IMR-90 (cell line): Measurements from ENCODE around the gene LYRM7. TPM values are rescaled to one million over a fixed set of nuclear protein-coding genes. Genes with fewer than 3 reads are reported as not detected.

ENCODE experiments used
- ATAC-seq: fragments of 200-7000 bp; cut with Tn5 transposase; 2 replicates; pipeline ENCODE4 v1.9.1; 2020; ENCODE audit warnings: low read depth, mild to moderate bottlenecking, moderate library complexity
- BruUV-seq: library from RNA; stranded (reverse); fragments of 400-500 nt; replicated peaks from 2 replicates; lab custom pipeline; 2021; lab: Mats Ljungman, UMichigan
- CTCF ChIA-PET: fragments of 300-600 bp; formaldehyde crosslinking; extraction: SDS; loops from one replicate; lab custom pipeline; 2021; ENCODE audit warnings: antibody characterized with exemption; lab: Yijun Ruan, JAX
- POLR2A ChIA-PET: fragments of 300-600 bp; sonication (Branson Sonifier 250); formaldehyde crosslinking; loops from one replicate; lab custom pipeline; 2022; ENCODE audit warnings: antibody characterized with exemption; ENCODE audit not compliant: unreplicated experiment; lab: Charles Lee
- DNase-seq: peaks from one replicate; pipeline ENCODE4 v3.0.0; 2013
- H2AFZ ChIP-seq: replicated peaks from 2 replicates; pipeline ENCODE3; 2013; ENCODE audit warnings: low read length, mild to moderate bottlenecking; ENCODE audit not compliant: poor library complexity
- H2AK5ac ChIP-seq: 2 replicates; pipeline ENCODE4 v1.6.1; 2013; ENCODE audit warnings: low read depth, low read length, inconsistent platforms
- H2AK9ac ChIP-seq: replicated peaks from 2 replicates; pipeline ENCODE3; 2013; ENCODE audit warnings: mild to moderate bottlenecking, low read depth, low read length, moderate library complexity; ENCODE audit not compliant: poor library complexity
- H2BK120ac ChIP-seq: 2 replicates; pipeline ENCODE4 v1.6.1; 2013; ENCODE audit warnings: low read depth, low read length, inconsistent platforms
- H2BK15ac ChIP-seq: 3 replicates; pipeline ENCODE4 v1.6.1; 2013; ENCODE audit warnings: low read depth, low read length, inconsistent platforms
- H2BK20ac ChIP-seq: 2 replicates; pipeline ENCODE4 v1.6.1; 2013; ENCODE audit warnings: low read depth, mild to moderate bottlenecking, inconsistent platforms, low read length, moderate library complexity
- H2BK5ac ChIP-seq: 2 replicates; pipeline ENCODE4 v1.6.1; 2013; ENCODE audit warnings: mild to moderate bottlenecking, low read depth, low read length, inconsistent platforms; ENCODE audit not compliant: poor library complexity, severe bottlenecking
- H3K14ac ChIP-seq: replicated peaks from 2 replicates; pipeline ENCODE4 v1.6.1; 2013; ENCODE audit warnings: low read depth, low read length, inconsistent platforms
- H3K18ac ChIP-seq: 2 replicates; pipeline ENCODE4 v1.6.1; 2013; ENCODE audit warnings: low read depth, low read length, control low read depth
- H3K23ac ChIP-seq: 2 replicates; pipeline ENCODE4 v1.6.1; 2013; ENCODE audit warnings: low read depth, low read length, inconsistent platforms
- H3K27ac ChIP-seq: 2 replicates; pipeline ENCODE4 v1.5.1; 2013; ENCODE audit warnings: mild to moderate bottlenecking, control low read depth, low read length; ENCODE audit not compliant: insufficient read depth
- H3K27me3 ChIP-seq: 2 replicates; pipeline ENCODE4 v1.6.1; 2013; ENCODE audit warnings: low read length; ENCODE audit not compliant: control insufficient read depth, insufficient read depth
- H3K36me3 ChIP-seq: 2 replicates; pipeline ENCODE4 v1.6.1; 2013; ENCODE audit warnings: low read length, mixed read lengths; ENCODE audit not compliant: control insufficient read depth, insufficient read depth
- H3K4ac ChIP-seq: 2 replicates; pipeline ENCODE4 v1.6.1; 2013; ENCODE audit warnings: low read depth, low read length, inconsistent platforms
- H3K4me1 ChIP-seq: 2 replicates; pipeline ENCODE4 v1.6.1; 2013; ENCODE audit warnings: low read length, mixed read lengths; ENCODE audit not compliant: control insufficient read depth, insufficient read depth
- H3K4me2 ChIP-seq: 2 replicates; pipeline ENCODE4 v1.6.1; 2013; ENCODE audit warnings: low read depth, mild to moderate bottlenecking, control low read depth, low read length, moderate library complexity
- H3K4me3 ChIP-seq: 2 replicates; pipeline ENCODE4 v1.5.1; 2013; ENCODE audit warnings: low read depth, mild to moderate bottlenecking, control low read depth, low read length, moderate library complexity; ENCODE audit not compliant: insufficient read depth
- H3K56ac ChIP-seq: 2 replicates; pipeline ENCODE4 v1.6.1; 2013; ENCODE audit warnings: low read length, inconsistent platforms; ENCODE audit not compliant: insufficient read depth; ENCODE audit errors: extremely low read depth
- H3K79me1 ChIP-seq, 2 experiments: 2 replicates each; pipeline ENCODE4 v1.6.1; 2013; ENCODE audit warnings: low read length in 2 of 2, inconsistent platforms in 1 of 2, low read depth in 1 of 2
- H3K9ac ChIP-seq: 2 replicates; pipeline ENCODE4 v1.6.1; 2013; ENCODE audit warnings: low read depth, low read length, control low read depth
- H3K9me1 ChIP-seq: 2 replicates; pipeline ENCODE4 v1.6.1; 2013; ENCODE audit warnings: low read length, inconsistent platforms; ENCODE audit not compliant: insufficient read depth
- H3K9me3 ChIP-seq: 2 replicates; pipeline ENCODE4 v1.6.1; 2013; ENCODE audit warnings: low read length; ENCODE audit not compliant: control insufficient read depth, insufficient read depth
- H4K20me1 ChIP-seq: 2 replicates; pipeline ENCODE4 v1.6.1; 2013; ENCODE audit warnings: low read length, inconsistent platforms; ENCODE audit not compliant: insufficient read depth
- H4K5ac ChIP-seq: 2 replicates; pipeline ENCODE4 v1.6.1; 2013; ENCODE audit warnings: mild to moderate bottlenecking, low read depth, low read length, control low read depth
- H4K8ac ChIP-seq, 2 experiments: 2 replicates each; pipeline ENCODE4 v1.6.1; 2013; ENCODE audit warnings: low read depth in 2 of 2, low read length in 2 of 2, control low read depth in 1 of 2, inconsistent platforms in 1 of 2
- H4K91ac ChIP-seq: 2 replicates; pipeline ENCODE4 v1.6.1; 2013; ENCODE audit warnings: low read depth, low read length, inconsistent platforms; ENCODE audit not compliant: insufficient read depth
- BHLHE40 ChIP-seq: fragments of 150-350 bp; IDR thresholded peaks from 2 replicates; pipeline ENCODE4 v1.6.1; 2016; ENCODE audit warnings: mild to moderate bottlenecking, low read depth, low read length
- CEBPB ChIP-seq: IDR thresholded peaks from 2 replicates; pipeline ENCODE4 v1.6.1; 2012; ENCODE audit warnings: low read depth, low read length, improper control_type of control experiment
- CHD1 ChIP-seq: IDR thresholded peaks from 2 replicates; pipeline ENCODE4 v1.6.1; 2012; ENCODE audit warnings: low read depth, low read length, improper control_type of control experiment
- FOS ChIP-seq: fragments of 150-350 bp; IDR thresholded peaks from 2 replicates; pipeline ENCODE4 v1.6.1; 2016; ENCODE audit warnings: low read depth, low read length
- MAFK ChIP-seq: IDR thresholded peaks from 2 replicates; pipeline ENCODE4 v1.6.1; 2012; ENCODE audit warnings: low read depth, low read length, improper control_type of control experiment
- MAZ ChIP-seq: IDR thresholded peaks from 2 replicates; pipeline ENCODE4 v1.6.1; 2012; ENCODE audit warnings: low read depth, mild to moderate bottlenecking, low read length, improper control_type of control experiment, moderate library complexity, borderline replicate concordance
- MXI1 ChIP-seq: IDR thresholded peaks from 2 replicates; pipeline ENCODE4 v1.6.1; 2012; ENCODE audit warnings: low read depth, mild to moderate bottlenecking, low read length, moderate library complexity, borderline replicate concordance
- NFE2L2 ChIP-seq: fragments of 150-350 bp; IDR thresholded peaks from 2 replicates; pipeline ENCODE4 v1.6.1; 2016; ENCODE audit warnings: low read depth, mild to moderate bottlenecking, low read length
- POLR2A ChIP-seq: IDR thresholded peaks from 2 replicates; pipeline ENCODE4 v1.6.1; 2012; ENCODE audit warnings: mild to moderate bottlenecking, low read depth, low read length
- RAD21 ChIP-seq: IDR thresholded peaks from 2 replicates; pipeline ENCODE4 v1.6.1; 2012; ENCODE audit warnings: low read length, improper control_type of control experiment
- RCOR1 ChIP-seq: IDR thresholded peaks from 2 replicates; pipeline ENCODE4 v1.6.1; 2012; ENCODE audit warnings: mild to moderate bottlenecking, low read length, improper control_type of control experiment; ENCODE audit not compliant: insufficient replicate concordance
- RFX5 ChIP-seq: IDR thresholded peaks from 2 replicates; pipeline ENCODE4 v1.8.0; 2012; ENCODE audit warnings: low read depth, mild to moderate bottlenecking, low read length, moderate library complexity
- SMC3 ChIP-seq: fragments of 150-350 bp; IDR thresholded peaks from 2 replicates; pipeline ENCODE4 v1.6.1; 2016; ENCODE audit warnings: low read depth, mild to moderate bottlenecking, antibody characterized with exemption, low read length, moderate library complexity
- WGBS, 2 experiments: methylation state at CpG; one replicate each; pipeline versions ENCODE4 v1.1.5 to v1.1.7; 2013; ENCODE audit warnings: missing lambda C conversion rate in 2 of 2; ENCODE audit not compliant: insufficient read length in 1 of 2; ENCODE audit errors: extremely low coverage in 2 of 2; 5-methylcytosine and 5-hydroxymethylcytosine counted together
- dilution Hi-C: fragments of 300-500 bp; cut with HindIII; formaldehyde crosslinking; loops from one replicate; pipeline ENCODE4 v1.14.3; 2018; ENCODE audit warnings: low sequenced_read_pairs; ENCODE audit not compliant: unreplicated experiment
- in situ Hi-C: fragments of 300-500 bp; cut with MboI; formaldehyde crosslinking; loops from 3 replicates; pipeline ENCODE4 v1.14.3; 2019; ENCODE audit warnings: low sequenced_read_pairs, inconsistent platforms, mixed read lengths
- intact Hi-C: fragments of 100-400 bp; cut with micrococcal nuclease; formaldehyde crosslinking; loops from 2 replicates; pipeline ENCODE4 v1.10.0; 2022
- polyA plus RNA-seq, 3 experiments: library from polyadenylated mRNA; depleted of rRNA; stranded (reverse); fragments of >200 nt; gene quantifications; 2 replicates each; pipeline ENCODE4 v1.2.3, GENCODE V29; 2012; ENCODE audit warnings: low replicate concordance in 1 of 3
- total RNA-seq: library from RNA; depleted of rRNA; stranded (reverse); fragments of >200 nt; gene quantifications from 2 replicates; pipeline ENCODE4 v1.2.3, GENCODE V29; 2012
- TF ChIP-seq, protein P1 (sequence below): fragments of 150-350 bp; IDR thresholded peaks from 2 replicates; pipeline ENCODE4 v1.6.1; 2016; ENCODE audit warnings: low read depth, mild to moderate bottlenecking, low read length, moderate library complexity, borderline replicate concordance
- TF ChIP-seq, protein P2 (sequence below): conservative IDR thresholded peaks from 2 replicates; pipeline ENCODE4 v1.5.1; 2012; ENCODE audit warnings: mild to moderate bottlenecking, low read depth, low read length, improper control_type of control experiment

LYRM7 gene
- total and polyA plus RNA-seq, 2 of the 4 experiments (the other 2 are of a cell fraction), result 2.5 to 3.4 TPM

DNA sequence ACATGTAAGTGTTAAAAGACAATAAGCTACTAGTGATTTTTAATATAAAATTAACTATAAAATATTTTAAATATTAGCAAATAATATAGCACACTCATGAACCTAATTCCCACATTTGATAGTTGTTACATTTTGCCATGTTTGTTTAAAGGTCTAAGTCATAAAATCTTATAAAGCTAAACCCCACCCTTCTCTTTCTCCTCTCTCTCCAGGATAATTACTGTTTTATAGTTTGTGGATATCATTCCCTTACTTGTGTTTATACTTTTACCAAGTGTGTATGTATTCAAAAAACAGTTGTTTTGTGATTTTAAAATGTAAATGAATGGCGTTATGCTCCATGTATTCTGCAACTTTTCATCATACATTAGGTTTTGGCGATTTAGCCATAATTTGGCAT is 34.2 kb downstream of the LYRM7 start:
- Histone ChIP-seq H3K27me3 (no peaks in the 10 kb centered on the region), H3K9ac (no peak overlapping the region), H3K14ac (no peak overlapping the region), H3K4me2 (no peak overlapping the region), H2AK9ac (no peak overlapping the region), H4K8ac (no peak overlapping the region), H3K36me3 (no peaks in the 10 kb centered on the region), H3K9me1 (no peaks in the 10 kb centered on the region), H3K18ac (no peak overlapping the region), H3K4me1 (no peaks in the 10 kb centered on the region), H2BK20ac (no peak overlapping the region), H3K4ac (no peak overlapping the region), H2AK5ac (no peak overlapping the region), H3K56ac (no peak overlapping the region), H4K91ac (no peak overlapping the region), H4K20me1 (no peaks in the 10 kb centered on the region), H2BK5ac (no peak overlapping the region), H2BK120ac (no peak overlapping the region), H4K5ac (no peak overlapping the region), H3K79me1 (no peaks in the 10 kb centered on the region), H3K4me3 (no peak overlapping the region), H3K9me3 (no peaks in the 10 kb centered on the region), H3K23ac (no peak overlapping the region), H2AFZ (no peak overlapping the region), H2BK15ac (no peak overlapping the region), H3K27ac (no peak overlapping the region)
- CTCF ChIA-PET, result interaction anchor here (0.6 kb wide), 1 partner anchor 61 kb away, joined by 4 read pairs; no protein-coding TSS in a partner anchor
- ATAC-seq (no peak), DNase-seq (no peak)
- POLR2A ChIA-PET, result no interaction called here
- WGBS, 2 experiments, result no CpG with 5 or more reads among the region's 2 CpGs
- dilution Hi-C loops (no loop called here), in situ Hi-C loops (no loop called here), intact Hi-C loops (no loop called here)
- TF ChIP-seq RCOR1, result no peak
- TF ChIP-seq RAD21, result no peak
- no peak for TF ChIP-seq NFE2L2
- no peak for TF ChIP-seq RFX5
- TF ChIP-seq MAFK, result no peak
- TF ChIP-seq, protein P1, sequence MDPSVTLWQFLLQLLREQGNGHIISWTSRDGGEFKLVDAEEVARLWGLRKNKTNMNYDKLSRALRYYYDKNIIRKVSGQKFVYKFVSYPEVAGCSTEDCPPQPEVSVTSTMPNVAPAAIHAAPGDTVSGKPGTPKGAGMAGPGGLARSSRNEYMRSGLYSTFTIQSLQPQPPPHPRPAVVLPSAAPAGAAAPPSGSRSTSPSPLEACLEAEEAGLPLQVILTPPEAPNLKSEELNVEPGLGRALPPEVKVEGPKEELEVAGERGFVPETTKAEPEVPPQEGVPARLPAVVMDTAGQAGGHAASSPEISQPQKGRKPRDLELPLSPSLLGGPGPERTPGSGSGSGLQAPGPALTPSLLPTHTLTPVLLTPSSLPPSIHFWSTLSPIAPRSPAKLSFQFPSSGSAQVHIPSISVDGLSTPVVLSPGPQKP, result no peak
- no peak for TF ChIP-seq CHD1
- no peak for TF ChIP-seq MXI1
- TF ChIP-seq, protein P2, sequence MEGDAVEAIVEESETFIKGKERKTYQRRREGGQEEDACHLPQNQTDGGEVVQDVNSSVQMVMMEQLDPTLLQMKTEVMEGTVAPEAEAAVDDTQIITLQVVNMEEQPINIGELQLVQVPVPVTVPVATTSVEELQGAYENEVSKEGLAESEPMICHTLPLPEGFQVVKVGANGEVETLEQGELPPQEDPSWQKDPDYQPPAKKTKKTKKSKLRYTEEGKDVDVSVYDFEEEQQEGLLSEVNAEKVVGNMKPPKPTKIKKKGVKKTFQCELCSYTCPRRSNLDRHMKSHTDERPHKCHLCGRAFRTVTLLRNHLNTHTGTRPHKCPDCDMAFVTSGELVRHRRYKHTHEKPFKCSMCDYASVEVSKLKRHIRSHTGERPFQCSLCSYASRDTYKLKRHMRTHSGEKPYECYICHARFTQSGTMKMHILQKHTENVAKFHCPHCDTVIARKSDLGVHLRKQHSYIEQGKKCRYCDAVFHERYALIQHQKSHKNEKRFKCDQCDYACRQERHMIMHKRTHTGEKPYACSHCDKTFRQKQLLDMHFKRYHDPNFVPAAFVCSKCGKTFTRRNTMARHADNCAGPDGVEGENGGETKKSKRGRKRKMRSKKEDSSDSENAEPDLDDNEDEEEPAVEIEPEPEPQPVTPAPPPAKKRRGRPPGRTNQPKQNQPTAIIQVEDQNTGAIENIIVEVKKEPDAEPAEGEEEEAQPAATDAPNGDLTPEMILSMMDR, result no peak
- TF ChIP-seq BHLHE40, result no peak
- no peak for TF ChIP-seq POLR2A
- TF ChIP-seq MAZ, result no peak
- TF ChIP-seq CEBPB, result no peak
- TF ChIP-seq FOS, result no peak
- TF ChIP-seq SMC3, result no peak
- BruUV-seq, result no TSS peak
